NCI-H2196 (cell line): ENCODE results near the gene FCAMR.

Source experiments
- DNase-seq: peaks from one replicate; lab custom pipeline; 2025; ENCODE audit not compliant: unreplicated experiment; lab: John Stamatoyannopoulos, UW

FCAMR gene

DNA sequence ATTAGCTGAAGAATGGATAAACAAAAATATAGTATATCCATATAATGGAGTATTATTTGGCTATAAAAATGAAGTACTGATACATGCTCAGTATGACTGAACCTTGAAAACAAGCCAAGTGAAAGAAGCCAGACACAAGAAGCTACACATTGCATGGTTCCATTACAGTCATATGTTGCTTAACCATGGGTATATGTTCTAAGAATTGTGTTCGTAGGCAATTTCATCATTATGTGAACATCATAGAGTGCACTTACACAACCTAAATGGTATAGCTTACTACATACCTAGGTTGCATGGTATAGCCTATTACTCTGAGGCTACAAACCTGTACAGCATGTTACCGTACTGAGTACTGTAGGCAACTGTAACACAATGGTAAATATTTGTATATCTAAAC is 28.6 kb upstream of the FCAMR start:
- no peak for DNase-seq

DNA sequence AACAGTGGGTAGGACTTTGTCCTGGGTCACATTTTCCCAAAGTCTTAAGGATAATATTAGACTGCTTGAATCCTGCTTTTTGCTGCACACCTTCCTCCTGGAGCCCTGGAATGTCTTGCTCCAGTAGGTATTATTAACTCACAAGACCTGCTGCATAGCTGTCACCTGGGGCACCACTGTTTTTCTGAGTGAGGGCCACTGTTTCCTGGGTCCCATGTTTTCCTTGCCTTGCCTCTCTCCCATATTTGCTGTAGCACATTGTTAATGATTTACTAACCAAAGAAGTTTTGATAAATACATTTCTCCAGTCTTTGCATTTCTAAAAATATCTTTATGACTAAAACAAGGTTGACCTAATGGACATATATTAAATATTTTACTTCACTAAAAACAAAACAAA is 22.5 kb upstream of the FCAMR start:
- DNase-seq, result no peak

DNA sequence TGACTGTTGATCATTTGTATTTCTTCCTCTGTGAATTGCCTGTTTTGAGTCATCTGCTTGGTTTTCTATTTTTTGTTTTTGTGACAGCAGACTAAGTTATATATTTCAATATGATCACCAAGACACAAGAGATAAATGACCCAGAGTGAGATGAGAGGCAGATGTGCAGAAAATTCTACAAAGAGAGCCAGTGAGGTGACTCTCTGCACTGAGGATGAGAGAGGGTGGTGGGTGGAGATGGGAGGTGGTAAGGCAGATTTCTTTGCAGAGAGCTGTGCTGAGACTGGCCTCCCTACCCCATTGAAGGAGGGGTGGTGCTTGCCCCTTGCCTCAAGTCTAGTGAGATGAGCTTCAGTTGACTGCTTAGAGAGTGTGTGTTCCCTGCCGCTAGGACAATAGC is 17.6 kb upstream of the FCAMR start:
- no peak for DNase-seq

GRCh38 chr1:206986885-206987284 is 16.6 kb upstream of the FCAMR start:
- DNase-seq, result no peak

DNA sequence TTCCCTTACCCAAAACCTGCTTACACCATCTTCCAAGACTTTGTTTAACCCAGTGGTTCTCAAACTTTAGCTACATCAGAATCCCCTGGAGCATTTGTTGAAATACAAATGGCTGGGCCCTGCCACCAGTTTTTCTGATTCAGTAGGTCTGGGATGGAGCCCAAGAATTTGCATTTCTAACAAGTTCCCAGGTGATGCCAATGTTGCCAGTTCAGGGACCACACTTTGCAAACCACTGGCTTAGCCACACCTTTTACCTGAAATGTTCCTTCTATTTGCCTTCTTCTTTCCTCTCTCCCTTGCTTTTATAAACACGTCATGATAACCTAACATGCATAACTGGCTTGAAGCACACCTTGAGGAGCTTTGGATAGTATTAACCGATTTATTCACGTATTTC is 16.1 kb upstream of the FCAMR start:
- DNase-seq, result no peak

DNA sequence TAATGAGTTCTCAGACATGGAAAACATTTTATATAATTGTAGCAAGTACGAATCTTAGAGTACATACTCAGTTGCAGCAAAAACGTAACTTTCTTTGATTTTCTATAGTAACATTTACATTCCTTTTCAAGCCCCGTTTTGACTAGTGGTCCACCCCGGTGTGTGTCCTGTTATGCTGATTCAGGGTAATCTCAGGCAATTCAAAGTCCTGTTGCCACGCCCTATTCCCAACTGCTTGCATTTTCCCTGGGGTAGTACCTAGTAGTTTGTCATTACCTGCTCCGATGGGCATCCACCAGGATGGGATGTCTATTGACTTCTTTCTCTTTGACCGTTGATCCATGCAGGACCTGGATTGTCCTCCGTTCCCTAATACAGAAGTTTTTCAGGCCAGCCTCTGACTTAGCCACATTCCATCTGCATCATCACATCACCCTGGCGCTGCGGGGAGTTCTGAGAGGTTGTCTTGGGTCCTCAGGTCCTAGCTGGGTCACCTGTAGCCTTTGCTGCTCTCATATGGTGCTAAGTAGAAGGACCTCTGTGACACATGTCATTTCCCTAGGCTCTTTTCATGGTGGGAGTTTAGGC is 15.0 kb upstream of the FCAMR start:
- DNase-seq, result no peak

- DNase-seq, result peak; percentile 69
These were observed 12.0 kb upstream of the FCAMR start for GRCh38 chr1:206982216-206982615.

DNA sequence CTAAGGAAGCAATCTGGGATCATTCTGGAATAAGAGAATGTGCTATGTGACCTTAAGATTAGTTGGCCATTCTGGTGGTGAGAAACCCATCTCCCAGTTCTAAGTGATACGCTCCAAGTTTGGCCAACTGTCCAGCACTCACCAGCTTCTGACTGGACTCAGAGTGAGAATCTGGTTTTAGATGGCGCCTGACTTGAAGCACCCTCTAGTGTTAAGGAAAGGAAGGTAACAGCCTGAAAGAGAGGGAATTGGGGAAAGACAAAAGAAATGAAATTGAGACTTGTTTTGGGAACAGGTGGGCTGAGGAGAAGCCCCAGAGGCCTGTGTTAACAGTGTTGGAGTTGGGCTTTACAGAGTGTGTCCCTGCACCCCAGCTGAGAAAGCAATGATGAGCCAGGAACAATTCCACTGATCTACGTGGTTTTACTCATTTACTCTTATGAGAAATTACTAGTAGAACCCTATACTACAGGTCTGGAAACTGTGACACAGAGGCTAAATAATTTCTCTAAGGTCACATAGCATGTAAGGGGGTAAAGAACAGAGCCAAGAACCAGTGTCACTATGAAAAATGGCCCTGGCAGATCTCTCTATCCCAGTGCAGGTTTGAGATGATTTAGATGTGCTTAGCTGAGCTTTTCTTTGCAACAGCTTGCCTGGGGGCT is 9.3 kb upstream of the FCAMR start:
- peak; percentile 10 for DNase-seq

- no peak for DNase-seq
These were observed 8.0 kb upstream of the FCAMR start for GRCh38 chr1:206978259-206978658.

GRCh38 chr1:206975306-206975705 is 5.0 kb upstream of the FCAMR start:
- peak; percentile 18 for DNase-seq

DNA sequence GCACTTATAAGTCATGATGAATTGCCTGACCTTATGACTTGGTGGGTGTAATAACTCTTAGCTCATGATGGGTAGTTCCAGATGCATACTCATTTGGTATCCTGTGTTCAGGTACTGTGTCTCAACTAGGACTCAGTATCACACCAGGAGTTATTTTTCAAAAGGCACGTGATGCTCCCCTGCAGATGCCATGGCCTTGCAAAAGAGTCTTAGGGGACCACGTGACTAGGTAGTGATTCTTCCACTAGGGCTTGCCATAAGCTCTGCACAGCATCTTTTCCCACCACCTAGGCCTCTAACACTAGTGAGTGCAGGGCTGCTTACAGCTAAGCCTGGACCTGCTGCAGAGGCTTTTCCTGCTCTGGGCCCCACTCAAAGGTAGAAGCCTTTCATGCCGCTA is 3.9 kb upstream of the FCAMR start:
- DNase-seq, result no peak

DNA sequence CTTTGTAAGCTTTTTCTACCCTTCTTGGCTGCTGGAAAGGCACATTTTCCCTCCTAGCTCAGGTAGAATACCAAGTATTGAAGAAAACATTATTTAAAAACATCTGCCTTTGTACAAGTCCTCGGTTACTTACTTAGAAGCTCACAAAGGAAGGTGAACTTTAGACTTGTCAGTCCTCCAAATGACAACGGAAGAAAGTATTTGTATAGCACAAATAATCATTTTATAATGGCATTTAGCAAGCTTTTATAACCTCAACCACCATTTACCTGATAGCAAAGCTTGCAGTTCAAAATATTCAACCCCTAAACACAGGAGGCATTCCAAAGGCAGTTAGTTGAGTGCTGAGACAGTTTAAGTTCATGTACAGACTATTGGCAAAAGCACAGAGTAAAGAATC is 2.5 kb upstream of the FCAMR start:
- DNase-seq, result no peak

- no peak for DNase-seq
These were observed 882 bp upstream of the FCAMR start for GRCh38 chr1:206971029-206971655.

DNA sequence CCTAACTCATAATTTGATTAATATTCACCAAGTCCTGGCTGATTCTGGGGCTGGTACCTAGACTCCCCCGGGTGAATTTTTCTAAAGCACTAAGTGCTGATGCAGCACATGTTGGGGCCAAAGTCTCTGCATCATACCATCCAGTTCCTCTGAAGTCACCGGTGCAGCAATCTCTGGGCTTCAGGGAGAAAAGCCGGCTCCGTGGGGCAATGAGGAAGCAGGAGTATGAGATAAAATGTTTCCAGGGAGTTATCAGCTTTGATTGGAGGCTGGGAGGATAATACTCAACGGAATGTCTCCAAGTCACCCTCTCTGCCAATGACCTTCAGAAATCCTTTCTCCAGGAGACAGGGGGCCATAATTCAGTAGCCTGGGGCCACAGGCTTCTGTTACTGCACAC is 1.2 kb downstream of the FCAMR start:
- DNase-seq, result no peak

- no peak for DNase-seq
These were observed 3.0 kb downstream of the FCAMR start for GRCh38 chr1:206967096-206967849.

GRCh38 chr1:206965781-206966180 is 4.5 kb downstream of the FCAMR start:
- DNase-seq, result no peak

GRCh38 chr1:206963740-206964139 is 6.5 kb downstream of the FCAMR start:
- no peak for DNase-seq

GRCh38 chr1:206963119-206963712 is 7.0 kb downstream of the FCAMR start:
- no peak for DNase-seq

DNA sequence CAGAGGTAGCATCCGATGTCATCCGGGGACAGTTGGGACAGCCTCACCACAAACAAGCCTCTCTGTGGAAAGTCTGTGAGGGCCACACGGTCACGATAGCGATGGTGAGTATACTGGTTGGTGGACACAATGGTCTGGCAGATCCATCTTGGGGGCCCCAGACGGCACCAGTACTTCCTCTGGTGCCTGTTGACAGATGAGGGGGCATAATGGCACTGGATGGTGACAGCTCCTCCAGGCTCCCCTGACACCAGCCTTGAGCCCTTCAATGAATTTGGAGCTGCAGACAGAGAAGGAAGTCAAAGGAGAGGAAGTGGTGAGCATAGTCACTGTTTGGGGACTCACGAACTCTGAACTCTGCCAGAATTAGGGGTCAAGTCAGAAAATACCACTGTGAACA is 8.0 kb downstream of the FCAMR start:
- no peak for DNase-seq

DNA sequence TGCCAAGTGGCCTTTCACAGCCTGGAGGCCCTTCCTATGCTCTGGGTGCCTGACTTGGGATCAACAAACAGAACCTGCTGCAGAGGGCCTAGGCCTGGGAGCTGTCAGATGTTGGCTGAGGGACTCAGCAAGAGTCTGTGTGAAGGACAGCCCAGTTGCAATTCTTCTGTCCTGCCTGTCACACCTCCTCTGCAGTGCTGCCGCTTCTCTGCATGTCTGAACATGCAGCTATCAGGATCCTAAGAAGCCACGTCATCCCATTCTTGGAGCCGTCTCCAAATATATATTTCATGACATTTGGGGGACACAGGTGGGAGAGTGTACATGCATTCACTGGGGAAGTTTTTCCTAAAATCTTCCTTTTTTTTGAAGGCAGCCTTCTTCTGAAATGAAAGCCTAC is 8.6 kb downstream of the FCAMR start:
- no peak for DNase-seq

DNA sequence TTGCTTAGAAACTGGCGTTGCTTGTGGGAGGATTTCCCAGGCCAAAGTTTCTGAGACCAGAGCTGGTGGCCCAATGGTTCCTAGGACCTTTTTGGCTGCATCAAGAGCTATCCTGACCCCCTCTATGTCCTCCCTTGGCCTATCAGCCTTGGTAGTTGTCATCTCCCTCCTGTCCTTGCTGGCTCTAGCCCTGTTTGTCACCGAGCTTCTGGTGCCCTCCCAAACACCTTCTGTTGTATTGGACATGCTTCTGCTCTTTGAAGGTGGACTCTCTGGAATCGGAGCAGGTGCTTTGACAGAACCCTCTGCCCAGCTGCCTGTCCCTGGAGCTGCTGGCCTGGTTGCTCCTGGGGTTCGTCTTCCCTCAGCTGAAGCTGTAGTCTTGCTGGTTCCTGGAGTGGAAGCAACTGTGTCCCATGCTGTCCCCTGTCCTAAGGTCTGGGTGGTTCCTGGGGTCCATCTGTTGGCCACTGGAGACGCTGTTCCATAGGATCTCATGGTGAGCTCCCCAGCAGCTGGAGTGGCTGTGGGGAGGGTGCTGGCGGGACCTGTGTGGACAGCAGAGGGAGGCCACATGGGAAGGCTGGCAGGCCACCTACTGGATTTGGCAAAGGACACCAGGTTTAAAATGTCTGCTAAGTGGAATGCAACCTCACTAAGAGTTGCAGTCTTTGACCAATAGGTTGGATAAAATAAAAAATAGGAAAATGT is 9.4 kb downstream of the FCAMR start:
- no peak for DNase-seq
